ENCODE measurements around the gene BBC3.
A peak's percentile ranks its signal among the peaks of the same experiment; 100 is the strongest.

The BBC3 gene

DNA sequence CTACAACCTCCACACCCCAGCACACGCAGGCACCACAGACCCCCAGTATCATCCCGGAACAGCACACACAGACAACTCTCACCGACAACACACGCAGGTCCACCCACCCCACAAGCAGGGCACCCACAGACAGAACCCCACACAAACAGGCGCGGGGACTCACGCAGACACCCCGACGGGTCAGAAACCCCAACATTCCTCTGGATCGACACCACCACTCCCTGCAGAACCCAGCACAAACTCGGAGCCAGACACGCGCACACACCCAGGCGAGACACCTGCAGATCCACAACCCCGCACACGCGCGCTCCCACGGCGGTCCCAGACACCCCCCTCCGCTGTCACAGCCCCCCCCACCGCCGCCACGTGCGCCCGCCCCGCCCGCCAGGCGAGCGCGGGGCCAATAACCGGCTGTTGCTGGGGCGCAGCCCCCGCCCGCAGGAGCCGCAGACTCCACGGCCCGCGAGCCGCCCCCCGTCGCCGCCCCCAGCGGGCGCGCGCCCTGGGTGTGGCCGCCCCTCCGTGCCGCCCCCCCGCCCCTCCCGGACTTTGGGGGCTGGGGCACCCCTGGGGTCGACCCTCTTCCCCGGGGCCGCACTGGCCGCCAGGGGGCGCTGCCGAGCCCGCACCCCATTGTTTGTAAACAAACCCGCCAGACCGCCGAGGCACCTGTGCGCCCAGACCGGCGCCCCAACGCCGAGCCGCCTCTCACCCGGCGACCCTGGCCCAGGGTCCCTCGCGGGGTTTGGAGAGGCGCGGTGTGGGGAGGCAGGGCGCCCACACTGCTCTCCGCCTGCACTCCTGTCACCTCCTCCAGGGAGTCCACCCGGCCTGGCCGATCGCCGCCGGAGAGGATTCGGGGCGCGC is 712 bp downstream of the BBC3 start:
- peak; percentile 82 for DNase-seq

DNA sequence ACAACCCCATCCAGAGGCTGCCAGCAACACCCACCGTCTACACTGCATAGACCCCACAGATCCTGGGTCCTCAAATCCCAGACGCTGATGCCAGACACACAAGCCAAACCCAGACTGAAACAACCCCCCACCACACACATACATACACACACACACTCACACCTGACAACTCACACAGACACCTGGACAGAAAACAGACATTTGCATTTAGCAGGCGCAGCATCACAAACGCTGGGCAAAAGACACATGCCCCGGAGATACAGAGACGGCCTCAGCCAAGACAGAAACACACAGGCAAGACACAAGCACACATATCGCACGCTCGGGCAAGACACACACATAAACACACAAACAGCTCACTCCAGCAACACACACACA is 1.3 kb downstream of the BBC3 start:
- DNase-seq, result no peak

DNA sequence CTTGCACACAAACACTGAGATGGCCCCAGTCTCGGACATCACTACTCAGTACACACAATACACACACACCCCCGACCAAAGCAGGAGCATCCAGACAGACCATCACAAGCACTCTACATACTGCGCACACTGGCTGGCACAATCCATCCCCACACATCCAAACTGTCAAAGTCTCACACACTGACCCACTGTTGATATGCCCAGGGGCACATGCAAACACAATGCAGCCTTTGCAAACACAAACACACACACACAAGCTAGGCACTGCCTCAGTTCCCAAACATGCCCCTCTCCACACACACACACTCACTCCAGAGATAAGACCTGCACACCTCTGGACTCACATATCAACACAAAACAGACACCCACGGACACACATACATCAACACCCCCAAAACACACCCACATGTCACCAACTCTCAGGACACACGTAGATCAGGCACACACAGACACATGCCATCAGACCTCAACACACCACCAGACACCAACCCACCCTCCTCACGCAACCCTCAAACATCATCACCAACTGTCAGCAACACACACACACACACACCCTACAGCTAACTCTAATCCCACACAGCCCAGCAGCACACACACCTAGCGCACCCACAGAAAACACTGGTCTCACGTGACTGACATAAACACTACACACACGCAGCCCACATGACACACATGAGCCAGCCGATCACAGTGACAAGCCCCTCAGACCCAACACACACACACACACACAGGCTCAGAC is 1.9 kb downstream of the BBC3 start:
- peak; percentile 66 for DNase-seq

DNA sequence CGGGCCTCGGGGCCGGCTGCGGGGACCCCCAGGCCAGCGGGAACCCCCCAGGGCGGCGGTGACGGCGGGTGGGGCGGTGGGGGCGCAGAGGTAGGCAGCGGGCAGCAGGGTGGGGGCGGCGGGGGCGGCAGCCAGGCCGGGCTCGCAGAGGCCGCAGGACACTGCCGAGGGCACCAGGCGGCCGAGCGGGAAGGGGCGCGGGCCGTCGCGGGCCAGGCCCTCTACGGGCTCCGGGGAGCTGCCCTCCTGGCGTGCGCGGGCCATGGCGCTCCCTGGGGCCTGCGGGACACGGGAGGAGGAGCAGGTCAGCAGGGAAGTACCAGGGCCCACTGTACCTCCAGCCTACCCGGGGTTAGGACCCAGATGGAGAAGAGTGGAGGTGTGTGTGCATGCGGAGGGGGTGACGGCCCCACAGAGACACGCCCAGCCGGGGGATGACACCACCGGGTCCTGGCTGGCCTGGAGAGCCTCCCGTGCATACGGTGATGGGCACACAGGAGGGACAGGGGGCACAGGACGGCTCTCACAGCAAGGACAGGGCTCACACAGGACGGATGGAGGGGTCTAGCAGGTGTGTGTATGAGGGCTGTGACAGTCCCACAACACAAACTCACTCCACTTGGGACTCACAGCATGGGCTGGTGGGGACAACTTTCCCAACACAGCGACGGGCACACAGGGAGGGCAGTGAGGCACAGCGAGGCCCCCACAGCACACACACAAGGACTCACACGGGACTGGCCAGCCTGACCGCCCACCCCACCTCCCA is 2.6 kb downstream of the BBC3 start:
- peak; percentile 56 for DNase-seq

DNA sequence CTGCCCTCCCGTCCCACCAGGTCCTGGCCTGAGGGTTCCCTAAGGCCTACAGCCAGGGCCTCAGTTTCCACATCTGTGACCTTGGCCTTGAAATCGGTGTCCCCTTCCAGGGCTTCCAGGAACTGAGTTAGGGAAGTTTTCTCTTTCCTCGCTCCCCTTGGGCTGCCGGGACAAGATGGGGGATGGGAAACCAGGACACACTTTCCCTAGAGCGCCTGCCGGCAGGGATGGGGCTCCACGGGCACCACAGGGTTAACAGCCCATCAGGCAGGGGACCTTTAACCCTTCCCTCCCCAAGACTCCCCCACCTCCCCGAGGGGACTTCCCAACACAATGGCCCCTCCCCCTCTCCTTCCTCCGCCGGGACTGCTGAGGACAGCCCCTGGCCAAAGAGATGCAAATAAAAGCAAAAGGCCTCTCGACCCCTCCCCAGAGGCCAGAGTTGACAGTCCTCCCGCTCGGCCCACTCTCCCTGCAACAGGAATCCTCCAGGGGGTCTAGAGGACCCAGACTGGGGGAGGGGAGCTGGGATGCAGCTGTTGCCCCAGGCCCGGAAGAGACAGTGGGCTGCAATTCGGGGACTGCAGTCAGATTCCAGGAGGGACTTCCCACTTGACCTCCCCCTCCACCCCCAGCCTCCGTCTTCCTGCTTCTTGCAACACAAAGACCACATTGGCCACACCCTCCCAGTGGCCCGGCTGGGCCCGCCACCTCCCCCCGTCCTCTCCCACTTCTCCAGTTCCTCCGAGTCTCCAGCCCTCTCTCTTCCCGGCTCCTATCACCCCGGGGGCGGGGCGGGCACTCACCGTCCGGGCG is 3.4 kb downstream of the BBC3 start:
- DNase-seq, result peak; percentile 74

DNA sequence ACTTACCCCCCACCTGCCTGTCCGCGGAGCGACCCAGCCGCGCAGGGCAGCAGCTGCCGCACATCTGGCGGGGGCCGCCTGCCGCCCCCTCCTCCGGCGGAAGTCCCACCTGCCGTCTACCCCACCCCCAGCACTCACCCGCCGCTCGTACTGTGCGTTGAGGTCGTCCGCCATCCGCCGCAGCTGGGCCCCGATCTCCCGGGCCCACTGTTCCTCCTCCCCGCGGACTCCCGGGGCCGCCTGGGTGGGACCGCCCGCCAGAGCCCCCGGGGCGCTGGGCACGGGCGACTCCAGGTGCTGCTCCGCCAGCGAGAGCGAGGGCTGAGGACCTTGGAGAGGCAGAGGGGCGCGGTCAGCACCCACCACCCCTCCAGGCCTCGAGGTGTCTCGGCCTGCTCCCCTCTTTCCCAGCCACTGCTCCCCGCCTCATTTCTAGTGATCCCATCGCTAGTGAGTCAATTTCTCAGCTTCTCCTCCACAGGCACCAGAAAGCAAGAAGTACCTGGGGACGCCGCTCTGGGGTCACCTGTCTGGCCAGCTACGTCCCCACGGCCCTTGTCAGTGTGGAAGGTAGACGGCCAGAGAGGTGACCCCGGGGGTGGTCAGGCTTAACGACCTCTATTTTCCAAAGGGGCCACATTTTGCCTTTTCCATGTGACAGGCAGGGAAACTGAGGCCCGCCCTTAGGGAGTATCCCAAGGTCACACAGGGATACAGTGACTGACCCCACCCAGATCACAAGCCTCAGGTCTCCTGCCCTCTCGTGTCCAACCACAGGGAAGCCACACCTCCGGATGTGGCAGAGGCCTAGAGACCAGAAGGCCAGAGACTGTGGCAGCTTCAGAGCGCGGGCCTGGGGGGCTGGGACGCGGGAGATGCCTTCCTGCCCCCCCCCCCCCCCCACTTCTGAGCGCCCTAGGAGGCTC is 4.3 kb downstream of the BBC3 start:
- peak; percentile 84 for DNase-seq

DNA sequence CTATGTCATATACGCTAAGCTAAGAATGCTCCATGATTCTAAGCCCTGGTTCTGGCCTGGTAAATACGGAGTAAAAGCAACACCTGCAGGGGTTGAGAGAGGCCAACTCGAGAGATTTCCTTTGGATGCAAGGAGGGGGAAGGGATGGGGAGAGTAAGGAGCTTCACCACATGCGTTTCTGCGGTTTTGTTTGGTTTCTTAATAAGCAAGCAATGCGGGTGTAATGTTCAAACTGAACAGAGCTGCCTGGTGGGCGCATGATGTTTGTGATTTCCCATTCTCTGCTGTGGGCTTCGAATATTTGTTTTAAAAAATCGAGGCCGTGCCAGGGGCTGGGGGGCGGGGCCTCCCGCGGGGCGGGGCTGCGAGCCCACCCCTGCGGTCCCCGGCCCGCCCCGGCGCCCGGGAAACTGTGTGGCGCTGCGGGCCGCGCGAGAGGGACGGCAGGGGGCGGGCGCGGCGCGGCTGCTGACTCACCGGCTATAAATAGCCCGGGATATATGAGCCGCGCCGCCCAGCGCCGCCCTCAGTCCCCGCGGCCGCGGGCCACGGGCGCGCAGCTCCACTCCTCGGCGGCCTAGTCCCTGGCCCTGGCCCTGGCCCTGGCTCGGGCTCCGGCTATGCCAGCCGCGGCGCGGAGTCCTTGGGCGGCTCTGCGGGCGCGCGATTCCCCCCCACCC is 5.1 kb downstream of the BBC3 start:
- peak; percentile 90 for DNase-seq

DNA sequence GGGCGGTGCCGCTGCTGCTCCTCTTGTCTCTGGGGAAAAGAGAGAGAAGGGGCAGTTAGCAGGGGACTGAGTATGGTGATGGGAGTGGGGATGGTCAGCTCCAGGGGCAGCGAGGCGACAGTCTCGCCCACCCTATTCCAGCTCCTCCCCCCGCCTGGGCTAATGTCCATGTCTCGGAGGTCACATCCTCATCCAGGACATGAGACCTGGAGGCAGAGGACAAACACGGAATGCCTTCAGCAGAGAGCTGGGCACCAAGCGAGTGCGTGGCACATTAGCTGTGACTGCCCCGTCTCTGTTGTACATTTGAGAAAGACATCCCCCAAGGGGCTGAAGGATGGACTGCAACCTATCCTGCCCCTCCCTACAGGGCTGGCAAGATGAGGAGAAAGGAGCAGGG is 9.1 kb downstream of the BBC3 start:
- DNase-seq, result no peak

DNA sequence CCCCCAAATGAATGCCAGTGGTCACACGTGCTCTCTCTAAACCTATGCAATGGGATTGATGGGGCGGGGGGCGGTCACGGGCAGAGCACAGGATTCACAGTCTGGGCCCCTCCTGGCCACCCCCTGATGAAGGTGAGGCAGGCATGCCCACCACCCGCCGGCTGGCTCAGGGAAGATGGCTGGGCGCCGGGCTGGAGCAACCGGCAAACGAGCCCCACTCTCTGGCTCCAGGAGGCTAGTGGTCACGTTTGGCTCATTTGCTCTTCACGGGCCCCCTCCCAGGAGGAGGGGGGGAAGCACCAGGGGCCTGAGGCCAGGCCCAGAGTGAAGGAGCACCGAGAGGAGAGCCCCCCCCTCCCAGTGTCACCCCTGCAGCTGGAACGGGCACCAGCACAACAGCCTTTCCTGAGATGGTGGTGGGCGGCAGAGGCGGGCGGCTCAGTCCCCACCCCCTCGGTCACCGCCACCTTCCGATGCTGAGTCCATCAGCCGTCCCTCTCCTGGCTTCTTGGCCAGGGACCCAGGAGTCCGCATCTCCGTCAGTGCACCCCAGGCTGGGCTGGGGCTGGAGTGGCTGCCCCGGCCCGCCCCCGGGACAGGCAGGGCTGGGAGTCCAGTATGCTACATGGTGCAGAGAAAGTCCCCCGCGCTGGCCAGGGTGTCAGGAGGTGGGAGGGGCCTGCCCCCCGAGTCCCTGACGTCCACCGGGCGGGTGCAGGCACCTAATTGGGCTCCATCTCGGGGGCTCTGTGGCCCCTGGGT is 9.7 kb downstream of the BBC3 start:
- DNase-seq, result no peak

DNA sequence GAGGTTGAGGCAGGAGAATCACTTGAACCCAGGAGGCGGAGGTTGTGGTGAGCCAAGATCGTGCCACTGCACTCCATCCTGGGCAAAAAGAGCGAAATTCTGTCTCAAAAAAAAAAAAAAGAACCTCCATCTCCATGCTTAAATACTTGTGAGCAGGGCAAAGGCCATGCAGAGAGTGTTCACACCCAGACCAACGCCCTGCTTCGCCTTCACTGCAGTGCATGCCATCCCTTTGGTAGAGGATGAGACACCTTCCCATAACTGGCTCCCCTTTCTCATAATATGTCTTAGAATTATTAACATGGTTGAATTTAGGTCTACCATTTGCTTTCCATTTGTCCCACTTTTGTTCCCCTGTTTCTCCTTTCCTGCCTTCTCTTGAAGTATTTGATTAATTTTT is 15.4 kb downstream of the BBC3 start:
- DNase-seq, result no peak

DNA sequence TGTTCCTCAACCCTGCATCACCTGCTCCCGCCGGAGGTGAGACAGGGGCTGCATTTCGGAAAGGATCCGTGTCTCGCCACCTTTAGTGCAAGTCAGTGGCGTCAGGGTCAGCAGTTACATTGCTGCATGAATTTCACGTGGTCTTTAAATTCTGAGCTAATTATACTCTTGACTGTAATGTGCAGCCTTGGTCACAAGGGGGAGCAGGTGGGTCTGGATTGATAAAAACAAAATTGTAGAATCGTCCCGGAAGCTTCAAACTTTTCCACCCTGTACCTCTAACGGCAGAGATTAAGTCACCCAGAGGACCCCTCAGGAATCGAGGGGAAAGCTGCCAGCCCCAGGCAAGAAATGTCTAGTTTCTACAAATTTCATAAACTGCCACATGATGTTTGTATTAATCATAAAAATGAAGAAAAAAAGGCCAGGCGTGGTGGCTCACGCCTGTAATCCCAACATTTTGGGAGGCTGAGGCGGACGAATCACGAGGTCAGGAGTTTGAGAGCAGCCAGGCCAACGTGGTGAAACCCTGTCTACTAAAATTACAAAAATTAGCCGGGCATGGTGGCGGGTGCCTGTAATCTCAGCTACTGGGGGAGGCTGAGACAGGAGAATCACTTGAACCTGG is 20.2 kb downstream of the BBC3 start:
- peak; percentile 62 for DNase-seq

DNA sequence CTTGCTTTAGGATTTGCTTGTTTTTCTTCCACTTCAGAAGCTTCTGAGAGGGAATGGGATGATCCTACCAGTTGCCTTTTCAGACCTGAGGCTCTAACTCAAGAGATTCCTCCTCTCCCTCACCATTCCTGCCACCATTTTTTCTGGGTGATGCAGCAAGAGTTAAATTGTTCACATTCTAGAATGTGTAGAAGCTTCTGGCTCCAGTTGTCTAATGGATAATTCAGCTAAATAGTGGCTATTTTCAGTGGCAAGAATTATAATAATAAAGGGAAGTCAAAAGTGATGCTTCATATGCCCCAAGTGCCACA is 20.9 kb downstream of the BBC3 start:
- no peak for DNase-seq

DNA sequence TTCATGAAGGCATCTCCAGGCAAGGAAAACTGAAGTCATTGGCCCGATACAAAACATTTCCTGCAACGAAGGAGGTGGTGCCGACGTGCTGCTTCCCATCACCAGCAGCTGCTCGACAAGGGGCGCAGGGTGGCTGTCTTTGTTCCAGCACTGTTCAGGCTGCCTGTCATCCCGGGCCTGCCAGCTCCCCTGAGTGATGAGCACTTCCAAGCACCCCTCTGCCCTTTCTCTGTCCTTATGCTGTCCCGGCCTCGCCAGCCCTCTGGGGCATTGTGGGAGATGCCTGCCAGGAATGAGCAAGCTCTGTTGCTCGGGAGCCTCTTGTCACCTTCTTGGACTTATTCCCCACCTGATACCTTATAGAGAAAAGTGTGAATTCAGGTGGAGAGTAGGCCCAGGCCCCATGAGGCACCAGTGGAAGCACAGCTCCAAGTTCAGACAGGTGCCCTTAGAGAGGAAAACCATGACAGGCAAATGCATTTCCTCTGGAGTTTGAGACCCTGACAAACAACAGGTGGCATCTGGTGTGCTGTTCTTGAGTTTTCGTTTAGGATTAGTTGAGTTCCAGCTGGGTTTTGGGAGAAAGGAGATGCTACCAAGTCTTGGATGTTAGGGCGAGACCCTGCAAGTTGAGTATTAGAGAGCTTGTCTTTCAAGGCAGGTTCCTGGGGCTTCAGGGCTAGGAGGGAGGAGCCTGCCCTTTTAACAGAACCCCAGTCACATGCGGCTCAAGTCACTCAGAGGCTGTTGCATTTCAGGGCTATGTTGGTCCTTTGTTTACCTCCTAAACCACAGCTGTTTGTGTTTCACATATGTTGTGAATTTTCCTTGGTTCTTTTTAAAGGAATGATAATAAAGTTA is 21.4 kb downstream of the BBC3 start:
- DNase-seq, result no peak

DNA sequence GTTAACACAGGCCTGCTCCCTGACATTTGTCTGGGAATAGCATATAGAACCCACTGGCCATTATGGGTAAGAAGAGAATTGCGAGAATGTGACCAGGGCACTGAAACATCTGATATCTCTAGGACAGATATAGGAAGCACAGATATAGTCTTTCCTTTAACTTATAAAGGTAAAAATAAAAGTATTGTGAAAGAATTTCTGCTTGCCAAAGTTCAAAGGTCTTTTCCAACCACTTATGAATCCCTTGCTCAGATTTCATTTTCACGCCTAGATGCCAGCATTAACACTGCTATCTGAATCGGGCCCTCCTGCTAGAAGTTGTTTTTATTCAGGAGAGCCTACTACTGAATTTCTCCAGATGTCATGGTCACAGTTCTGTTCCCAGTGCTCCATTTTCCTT is 27.7 kb downstream of the BBC3 start:
- DNase-seq, result no peak

DNA sequence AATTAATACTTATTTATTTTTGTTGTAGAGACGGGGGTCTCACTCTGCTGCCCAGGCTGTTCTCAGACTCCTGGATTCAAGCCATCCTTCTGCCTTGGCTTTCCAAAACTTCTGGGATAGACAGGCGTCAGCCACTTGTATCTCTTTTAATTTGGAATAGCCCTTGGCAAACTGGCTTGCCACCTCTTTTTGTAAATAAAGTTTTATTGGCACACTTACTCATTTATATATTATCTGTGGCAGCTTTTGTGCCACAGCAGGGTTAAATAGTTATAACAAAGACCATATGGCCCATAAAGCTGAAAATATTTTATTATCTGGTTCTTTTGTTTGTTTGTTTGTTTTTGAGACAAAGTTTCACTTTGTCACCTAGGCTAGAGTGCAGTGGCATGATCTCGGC is 30.5 kb downstream of the BBC3 start:
- no peak for DNase-seq

DNA sequence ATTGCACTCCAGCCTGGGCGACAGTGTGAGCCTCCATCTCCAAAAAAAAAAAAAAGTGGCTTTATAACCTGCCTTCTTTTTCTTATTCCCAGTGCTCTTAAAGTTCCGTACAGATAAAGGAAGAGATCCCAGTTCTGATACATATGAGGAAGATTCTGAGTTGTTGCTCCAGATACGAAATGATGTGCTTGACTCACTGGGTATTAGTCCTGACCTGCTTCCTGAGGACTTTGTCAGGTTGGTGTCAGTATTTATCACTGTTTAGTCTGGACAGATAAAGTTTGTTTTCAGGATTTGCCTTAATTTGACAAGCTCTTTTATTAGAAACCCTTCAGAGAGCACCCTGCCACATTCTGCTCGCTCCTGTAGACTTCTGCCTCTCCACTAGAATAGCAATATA is 33.9 kb downstream of the BBC3 start:
- no peak for DNase-seq

DNA sequence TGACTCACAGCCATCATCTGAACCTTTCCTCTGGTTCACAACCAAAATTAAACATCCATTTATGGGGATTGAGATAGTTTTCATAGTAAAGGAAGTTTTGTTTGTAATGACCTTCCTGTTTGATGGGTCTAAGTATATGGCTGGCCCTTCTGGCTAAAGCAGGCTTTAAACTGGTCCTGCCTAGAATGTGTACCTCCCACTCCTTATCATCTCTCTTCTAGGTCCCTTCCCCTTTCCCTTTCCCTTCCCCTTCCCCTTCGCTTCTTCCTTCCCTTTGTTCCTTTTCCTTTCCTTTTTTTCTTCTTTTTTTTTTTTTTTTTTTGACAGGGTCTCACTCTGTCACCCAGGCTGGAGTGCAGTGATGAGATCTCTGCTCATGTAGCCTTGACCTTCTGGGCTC is 35.6 kb downstream of the BBC3 start:
- DNase-seq, result no peak

DNA sequence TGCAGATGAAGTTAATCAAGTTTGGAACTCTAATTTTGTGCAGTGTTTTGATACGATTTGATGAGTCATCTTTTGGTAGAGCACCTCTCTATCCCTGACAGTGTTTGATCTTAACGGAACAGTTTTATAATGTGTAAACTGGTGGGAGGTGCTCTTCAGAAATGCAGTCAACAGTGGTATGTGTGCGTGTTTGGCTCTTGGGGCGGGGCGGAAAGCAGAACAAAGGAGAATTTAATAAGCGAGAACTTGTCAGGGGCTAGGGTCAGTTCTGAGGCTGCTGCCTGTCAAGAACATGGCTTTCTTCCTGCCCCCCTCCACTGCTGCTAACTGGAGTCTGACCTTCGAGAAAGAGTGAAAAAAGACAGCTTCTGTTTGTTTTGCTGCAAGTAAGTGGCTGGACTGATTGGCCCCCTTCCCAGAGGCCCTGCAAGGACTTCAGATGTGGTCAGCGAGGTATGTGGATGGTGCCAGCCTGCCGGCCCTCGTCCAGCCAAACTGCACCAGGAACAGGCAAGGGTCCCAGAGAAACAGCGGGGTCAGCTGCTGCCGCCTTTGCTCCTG is 40.8 kb downstream of the BBC3 start:
- DNase-seq, result peak; percentile 40
